GM23338 (cell line): ENCODE data around the gene EHBP1L1. TPM values are rescaled to one million over a fixed set of nuclear protein-coding genes. Genes with fewer than 3 reads are reported as not detected.

Experiments
- ATAC-seq: fragments of 200-7000 bp; cut with Tn5 transposase; 3 replicates; pipeline ENCODE4 v1.9.1; 2020
- DNase-seq: peaks from one replicate; pipeline ENCODE4 v3.0.0-alpha.2; 2015; ENCODE audit warnings: low spot score
- H2AFZ ChIP-seq: fragments of 200-600 bp; sonication (generic); 2 replicates; pipeline ENCODE4 v1.8.0; 2016; ENCODE audit warnings: antibody characterized with exemption, mild to moderate bottlenecking, moderate library complexity
- H3F3A ChIP-seq: fragments of 200-600 bp; sonication (generic); replicated peaks from 2 replicates; pipeline ENCODE4 v1.8.0; 2017; ENCODE audit warnings: antibody characterized with exemption, mixed run types, low read depth
- H3K27ac ChIP-seq: fragments of 200-600 bp; sonication (generic); 2 replicates; pipeline ENCODE4 v1.6.1; 2016; ENCODE audit warnings: low read depth
- H3K27me3 ChIP-seq: fragments of 200-600 bp; sonication (generic); 2 replicates; pipeline ENCODE4 v1.8.0; 2016; ENCODE audit warnings: mild to moderate bottlenecking, mixed run types, moderate library complexity; ENCODE audit not compliant: insufficient read depth
- H3K36me3 ChIP-seq: fragments of 200-600 bp; sonication (generic); 2 replicates; pipeline ENCODE4 v1.8.0; 2016; ENCODE audit warnings: mild to moderate bottlenecking; ENCODE audit not compliant: insufficient read depth
- H3K4me1 ChIP-seq: fragments of 200-600 bp; sonication (generic); 2 replicates; pipeline ENCODE4 v1.8.0; 2016; ENCODE audit warnings: mild to moderate bottlenecking, moderate library complexity; ENCODE audit not compliant: insufficient read depth
- H3K4me2 ChIP-seq: fragments of 200-600 bp; sonication (generic); 2 replicates; pipeline ENCODE4 v1.7.1; 2017; ENCODE audit warnings: mixed run types
- H3K4me3 ChIP-seq: fragments of 200-600 bp; sonication (generic); 2 replicates; pipeline ENCODE4 v1.6.1; 2016; ENCODE audit warnings: mixed run types
- H3K79me2 ChIP-seq: fragments of 200-600 bp; sonication (generic); replicated peaks from 2 replicates; pipeline ENCODE4 v1.8.0; 2017; ENCODE audit warnings: mild to moderate bottlenecking; ENCODE audit not compliant: insufficient read depth
- H3K9me2 ChIP-seq: fragments of 200-600 bp; sonication (generic); 2 replicates; pipeline ENCODE4 v1.8.0; 2017; ENCODE audit not compliant: insufficient read depth
- H4K20me1 ChIP-seq: fragments of 200-600 bp; sonication (generic); replicated peaks from 2 replicates; pipeline ENCODE4 v1.8.0; 2017; ENCODE audit warnings: mild to moderate bottlenecking; ENCODE audit not compliant: insufficient read depth
- H3K27ac Mint-ChIP-seq: 2 replicates; pipeline ENCODE4 v1.8.0; 2020; ENCODE audit warnings: inconsistent platforms, mild to moderate bottlenecking, moderate library complexity, mixed read lengths
- H3K27me3 Mint-ChIP-seq: 3 replicates; pipeline ENCODE4 v1.8.0; 2022; ENCODE audit warnings: low read depth, mild to moderate bottlenecking, moderate library complexity, mixed read lengths, inconsistent platforms; ENCODE audit not compliant: insufficient read depth, poor library complexity
- H3K36me3 Mint-ChIP-seq: 3 replicates; pipeline ENCODE4 v1.8.0; 2021; ENCODE audit warnings: low read depth, mild to moderate bottlenecking, inconsistent platforms, moderate library complexity, mixed read lengths
- H3K4me1 Mint-ChIP-seq: 3 replicates; pipeline ENCODE4 v1.8.0; 2020; ENCODE audit warnings: mild to moderate bottlenecking, inconsistent platforms, mixed read lengths
- H3K4me3 Mint-ChIP-seq: 3 replicates; pipeline ENCODE4 v1.8.0; 2021; ENCODE audit warnings: moderate library complexity, mild to moderate bottlenecking, inconsistent platforms, mixed read lengths
- H3K9me3 Mint-ChIP-seq: 3 replicates; pipeline ENCODE4 v1.8.0; 2020; ENCODE audit warnings: moderate library complexity, mild to moderate bottlenecking, inconsistent platforms, mixed read lengths
- CREB1 ChIP-seq: fragments of 250-450 bp; sonication (Bioruptor Pico); IDR thresholded peaks from 2 replicates; pipeline ENCODE4 v1.5.0; 2020; ENCODE audit warnings: low read depth, mild to moderate bottlenecking, moderate library complexity
- CTCF ChIP-seq, 2 experiments: fragments of 200-600 bp in 1 of 2; sonication (generic) in 1 of 2; conservative IDR thresholded peaks; 2 replicates each; pipeline versions ENCODE4 v1.5.1 to v1.6.1; 2016 to 2017; ENCODE audit warnings: antibody characterized with exemption in 2 of 2, low read depth in 2 of 2, mild to moderate bottlenecking in 2 of 2, moderate library complexity in 1 of 2
- ETS1 ChIP-seq: IDR thresholded peaks from 2 replicates; pipeline ENCODE4 v1.6.1; 2016; ENCODE audit warnings: antibody characterized with exemption
- EZH2 ChIP-seq: fragments of 200-600 bp; sonication (generic); IDR thresholded peaks from one replicate; pipeline ENCODE4 v1.8.0; 2017; ENCODE audit warnings: antibody characterized with exemption, mild to moderate bottlenecking, low read depth; ENCODE audit not compliant: unreplicated experiment
- EZH2phosphoT487 ChIP-seq: fragments of 200-600 bp; sonication (generic); IDR thresholded peaks from one replicate; pipeline ENCODE4 v1.8.1; 2018; ENCODE audit warnings: antibody characterized with exemption; ENCODE audit not compliant: unreplicated experiment
- JUNB ChIP-seq: IDR thresholded peaks from one replicate; pipeline ENCODE4 v1.6.1; 2016; ENCODE audit warnings: antibody characterized with exemption; ENCODE audit not compliant: unreplicated experiment
- POLR2AphosphoS5 ChIP-seq: IDR thresholded peaks from 2 replicates; pipeline ENCODE4 v1.6.1; 2016; ENCODE audit warnings: antibody characterized with exemption, low read depth
- STAT1 ChIP-seq: IDR thresholded peaks from one replicate; pipeline ENCODE4 v1.6.1; 2016; ENCODE audit warnings: antibody characterized with exemption; ENCODE audit not compliant: unreplicated experiment
- polyA plus RNA-seq: library from polyadenylated mRNA; unstranded; fragments of >200 nt; fragmentation: Nextera tagmentation; extraction: Ambion mirVana; gene quantifications from 2 replicates; pipeline ENCODE4 v1.2.1, GENCODE V29; 2016
- total RNA-seq: library from RNA; depleted of rRNA; stranded (reverse); fragments of >200 nt; shearing (Covaris generic); gene quantifications from 2 replicates; pipeline ENCODE4 v1.2.3, GENCODE V29; 2014

EHBP1L1 gene
- total and polyA plus RNA-seq, 2 experiments from 2014 or later, result 2.9 to 10.9 TPM

GRCh38 chr11:65574109-65574810 is 1.6 kb upstream of the EHBP1L1 start:
- peak; percentile 92 for DNase-seq

GRCh38 chr11:65574811-65575567 is 864 bp upstream of the EHBP1L1 start:
- DNase-seq, result peak; percentile 43
- TF ChIP-seq EZH2, result peak; percentile 50
- no peak for TF ChIP-seq CREB1 (CRISPR knock-in tag)
- no peak for TF ChIP-seq JUNB
- H3K9me3 Mint-ChIP-seq, result no peaks in the 10 kb centered on the region
- no peak for ATAC-seq
- peaks cover 32% of the 10 kb centered on the region for H3F3A ChIP-seq
- peaks cover 45% of the 10 kb centered on the region for H3K4me1 Mint-ChIP-seq
- H3K79me2 ChIP-seq, result peaks cover 8% of the 10 kb centered on the region
- peak overlapping the region; percentile 57 for H3K4me3 ChIP-seq
- no peak overlapping the region for H2AFZ ChIP-seq
- H3K27me3 ChIP-seq, result peaks cover 43% of the 10 kb centered on the region
- peak overlapping the region; percentile 82 for H3K4me2 ChIP-seq
- peaks cover 10% of the 10 kb centered on the region for H4K20me1 ChIP-seq
- peaks cover 23% of the 10 kb centered on the region for H3K4me1 ChIP-seq
- no peaks in the 10 kb centered on the region for H3K9me2 ChIP-seq
- H3K27me3 Mint-ChIP-seq, result peaks cover 47% of the 10 kb centered on the region
- peaks cover 9% of the 10 kb centered on the region for H3K36me3 Mint-ChIP-seq
- H3K4me3 Mint-ChIP-seq, result peak overlapping the region; percentile 77
- no peaks in the 10 kb centered on the region for H3K36me3 ChIP-seq
- no peak overlapping the region for H3K27ac Mint-ChIP-seq
- no peak overlapping the region for H3K27ac ChIP-seq

More at GRCh38 chr11:65574109-65574810, 1.6 kb upstream of the EHBP1L1 start:
- Histone ChIP-seq H3K4me3 (peak overlapping the region; percentile 57), H3F3A (peaks cover 39% of the 10 kb centered on the region), H3K79me2 (peaks cover 8% of the 10 kb centered on the region), H3K9me2 (no peaks in the 10 kb centered on the region), H3K4me1 (peaks cover 24% of the 10 kb centered on the region), H3K4me2 (peak overlapping the region; percentile 82), H3K36me3 (no peaks in the 10 kb centered on the region), H3K27ac (no peak overlapping the region), H3K27me3 (peaks cover 43% of the 10 kb centered on the region), H2AFZ (no peak overlapping the region), H4K20me1 (peaks cover 10% of the 10 kb centered on the region)
- peaks cover 9% of the 10 kb centered on the region for H3K36me3 Mint-ChIP-seq
- TF ChIP-seq ETS1 (no peak), CTCF (conservative IDR thresholded peaks at IDR 0.05; ENCODE audit: low read depth in 2 of 2) (peak; percentile 51 to 79), POLR2AphosphoS5 (peak; percentile 26; the same call in 1 of the 2 replicates), STAT1 (no peak), EZH2phosphoT487 (no peak), CREB1 (CRISPR knock-in tag) (peak; percentile 36; the same call in 1 of the 2 replicates)
- H3K4me1 Mint-ChIP-seq, result peaks cover 47% of the 10 kb centered on the region
- no peaks in the 10 kb centered on the region for H3K9me3 Mint-ChIP-seq
- peaks cover 45% of the 10 kb centered on the region for H3K27me3 Mint-ChIP-seq
- peak; percentile 40 for ATAC-seq
- H3K27ac Mint-ChIP-seq, result no peak overlapping the region
- peak overlapping the region; percentile 77 for H3K4me3 Mint-ChIP-seq
